HG03108 (cell line): ENCODE results near the gene FOXA2.
"Not testable (repeated sequence)": the region's sequence is repeated elsewhere in the genome, so short reads cannot be mapped to it uniquely, and the experiment has no call there.

ENCODE experiments used
- ATAC-seq: cut with Tn5 transposase; IDR thresholded peaks from one replicate; pipeline ENCODE4 v1.9.1; 2021; ENCODE audit warnings: moderate library complexity; ENCODE audit not compliant: unreplicated experiment

FOXA2 gene

GRCh38 chr20:22584522-22584921 is at the start of gene FOXA2:
FOXA2 (minus strand) TSS chr20:22584572; CDS start chr20:22584278, 294 bp downstream.
- no peak for ATAC-seq

GRCh38 chr20:22630701-22631100 is 46.3 kb upstream of the FOXA2 start:
- ATAC-seq: no peak

- no peak for ATAC-seq
Observed at GRCh38 chr20:22629927-22630326, 45.6 kb upstream of the FOXA2 start.

- no peak for ATAC-seq
Observed at GRCh38 chr20:22629447-22629846, 45.1 kb upstream of the FOXA2 start.

- ATAC-seq: no peak
Observed at GRCh38 chr20:22626496-22626895, 42.1 kb upstream of the FOXA2 start.

GRCh38 chr20:22623211-22623610 is 38.8 kb upstream of the FOXA2 start:
- no peak for ATAC-seq

- no peak for ATAC-seq
Observed at GRCh38 chr20:22620342-22620741, 36.0 kb upstream of the FOXA2 start.

GRCh38 chr20:22619806-22620205 is 35.4 kb upstream of the FOXA2 start:
- no peak for ATAC-seq

- no peak for ATAC-seq
Observed at GRCh38 chr20:22619272-22619671, 34.9 kb upstream of the FOXA2 start.

- ATAC-seq: no peak
Observed at GRCh38 chr20:22617160-22617559, 32.8 kb upstream of the FOXA2 start.

GRCh38 chr20:22616551-22616950 is 32.2 kb upstream of the FOXA2 start:
- ATAC-seq: no peak

GRCh38 chr20:22615425-22615824 is 31.1 kb upstream of the FOXA2 start:
- ATAC-seq: no peak

GRCh38 chr20:22611636-22612035 is 27.3 kb upstream of the FOXA2 start:
- ATAC-seq: no peak

GRCh38 chr20:22607695-22608094 is 23.3 kb upstream of the FOXA2 start:
- no peak for ATAC-seq

GRCh38 chr20:22604815-22605214 is 20.4 kb upstream of the FOXA2 start:
- no peak for ATAC-seq

- no peak for ATAC-seq
Observed at GRCh38 chr20:22601361-22602141, 17.2 kb upstream of the FOXA2 start.

- not testable (repeated sequence) for ATAC-seq
Observed at GRCh38 chr20:22599258-22599657, 14.9 kb upstream of the FOXA2 start.

GRCh38 chr20:22597303-22597702 is 12.9 kb upstream of the FOXA2 start:
- ATAC-seq: no peak

- no peak for ATAC-seq
Observed at GRCh38 chr20:22590662-22591061, 6.3 kb upstream of the FOXA2 start.

GRCh38 chr20:22586645-22587310 is 2.4 kb upstream of the FOXA2 start:
- ATAC-seq: no peak

GRCh38 chr20:22585786-22586493 is 1.6 kb upstream of the FOXA2 start:
- no peak for ATAC-seq
